Measurements from ENCODE around the gene BCL7B. TPM values are rescaled to one million over a fixed set of nuclear protein-coding genes. Genes with fewer than 3 reads are reported as not detected.
"Not testable (repeated sequence)": the region's sequence is repeated elsewhere in the genome, so short reads cannot be mapped to it uniquely, and the experiment has no call there.

BCL7B gene
- total RNA-seq, 4 donors from 2014 or later: 107 to 131 (median 109) TPM

GRCh38 chr7:73526896-73527821, 30.3 kb downstream of the BCL7B start:
- 75% methylated on average over 8 of the region's 8 CpGs for WGBS

DNA sequence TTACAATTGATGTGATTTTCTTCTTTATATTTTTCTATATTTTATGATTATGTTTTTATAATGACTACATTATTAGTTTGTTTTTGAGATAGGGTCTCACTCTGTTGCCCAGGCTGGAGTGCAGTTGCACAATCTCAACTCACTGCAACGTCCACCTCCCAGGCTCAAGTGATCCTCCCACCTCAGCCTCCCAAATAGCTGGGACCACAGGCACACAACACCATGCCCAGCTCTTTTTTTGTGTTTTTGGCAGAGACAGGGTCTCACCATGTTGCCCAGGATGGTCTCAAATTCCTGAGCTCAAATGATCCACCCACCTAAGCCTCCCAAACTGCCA, 31.4 kb downstream of the BCL7B start:
- DNase-seq (ENCODE audit: extremely low spot score); H3K27me3 ChIP-seq; H3K4me3 ChIP-seq; H3K9me3 ChIP-seq; H3K36me3 ChIP-seq; intact Hi-C loops (cut with DNase I); H3K27ac ChIP-seq (replicated peaks in 1 of 4): not testable (repeated sequence)
- peaks cover 4 to 10% (median 8%) of the 10 kb centered on the region in 4 donors for H3K4me1 ChIP-seq
- WGBS: 81% methylated on average over 1 of the region's 1 CpG

More at GRCh38 chr7:73526896-73527821, 30.3 kb downstream of the BCL7B start:
- no peaks in the 10 kb centered on the region for H3K9me3 ChIP-seq
- H3K27me3 ChIP-seq: no peaks in the 10 kb centered on the region
- H3K4me3 ChIP-seq: no peak overlapping the region
- no peaks in the 10 kb centered on the region for H3K36me3 ChIP-seq
- TF ChIP-seq EP300 (IDR thresholded peaks at IDR 0.05) (no peak), CTCF (IDR thresholded peaks at IDR 0.05) (no peak), POLR2A (IDR thresholded peaks at IDR 0.05; ENCODE audit: low read depth) (no peak), POLR2AphosphoS5 (IDR thresholded peaks at IDR 0.05) (no peak)
- intact Hi-C loops (cut with DNase I): no loop called here
- H3K4me1 ChIP-seq: peaks cover 4 to 9% (median 8%) of the 10 kb centered on the region in 4 donors
- DNase-seq (ENCODE audit: extremely low spot score): no peak
- no peak overlapping the region for H3K27ac ChIP-seq (replicated peaks in 1 of 4)

DNA sequence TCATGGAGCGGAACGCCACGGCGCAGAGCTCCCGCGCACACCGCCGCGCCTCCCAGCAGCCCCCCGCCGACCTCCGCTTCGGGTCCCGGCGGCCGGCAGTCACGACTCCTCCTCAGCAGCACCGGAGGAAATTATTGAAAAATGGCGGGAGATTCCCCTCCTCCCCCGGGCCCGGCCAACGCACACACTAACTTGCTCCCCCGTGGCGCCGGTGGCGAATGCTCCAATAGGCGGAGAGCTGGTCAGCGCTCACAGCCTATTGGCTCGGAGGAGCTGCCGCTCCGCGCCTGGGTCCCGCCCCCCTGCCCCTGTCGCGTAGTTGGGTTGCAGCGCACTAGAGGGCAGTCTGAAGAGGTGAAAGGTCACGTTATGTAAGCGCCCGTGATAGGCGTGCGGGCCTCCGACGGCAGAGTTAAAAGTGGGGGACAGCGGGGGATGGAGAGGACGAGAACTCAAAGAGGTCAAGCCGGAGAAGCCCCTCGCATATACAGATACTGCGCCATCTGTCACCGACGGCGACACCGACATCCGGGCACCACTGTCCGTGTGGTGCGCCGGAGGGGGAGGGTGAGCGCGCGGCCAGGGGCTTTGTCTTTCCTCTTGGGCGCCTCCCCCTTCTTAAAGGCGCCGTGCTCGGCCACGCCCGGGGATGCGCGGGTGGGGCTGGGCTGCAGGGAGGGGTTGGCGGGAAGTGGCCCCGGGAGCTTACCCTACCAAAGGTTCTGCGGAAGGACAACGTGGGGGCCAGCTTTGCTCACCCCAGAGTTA, 35.2 kb downstream of the BCL7B start, which contains the start of gene BAZ1B:
TSS of gene BAZ1B (minus strand) at position 189 of the 768 bp plus-strand sequence. CDS start 360 bp downstream, outside the sequence.
- intact Hi-C loops (cut with DNase I): loop anchor here (5.0 kb wide), 1 partner anchor 35 kb away; the partner anchor contains the start of gene BCL7B
- DNase-seq (ENCODE audit: extremely low spot score): peak; percentile 99
- H3K27me3 ChIP-seq: no peaks in the 10 kb centered on the region
- H3K36me3 ChIP-seq: peaks cover 0 to 2% (median under 1%) of the 10 kb centered on the region in 4 donors
- peaks cover 29 to 47% (median 46%) of the 10 kb centered on the region in 4 donors for H3K4me1 ChIP-seq
- H3K4me3 ChIP-seq: peak within 1 kb of the TSS; percentile 71 to 95 (median 90)
- peak within 1 kb of the TSS; percentile 88 to 96 (median 94) for H3K27ac ChIP-seq (replicated peaks in 1 of 4)
- 1% methylated on average over 16 of the region's 71 CpGs for WGBS
- H3K9me3 ChIP-seq: no peaks in the 10 kb centered on the region
- no peak for TF ChIP-seq EP300 (IDR thresholded peaks at IDR 0.05)
- peak in 1 of 3 experiments; percentile 10 for TF ChIP-seq CTCF (IDR thresholded peaks at IDR 0.05)
- TF ChIP-seq POLR2A (IDR thresholded peaks at IDR 0.05; ENCODE audit: low read depth): no peak
- peak; percentile 76 to 82 for TF ChIP-seq POLR2AphosphoS5 (IDR thresholded peaks at IDR 0.05)

- TF ChIP-seq POLR2A (IDR thresholded peaks at IDR 0.05; ENCODE audit: low read depth) (no peak), EP300 (IDR thresholded peaks at IDR 0.05) (no peak)
- intact Hi-C loops (cut with DNase I): loop anchor here (2.0 to 5.0 kb wide), 2 partner anchors 36 to 57 kb away; partner anchors contain the start of genes BCL7B and TBL2
- Histone ChIP-seq H3K4me3 (peak overlapping the region; percentile 71 to 95 (median 90)), H3K36me3 (peaks cover 0 to 8% (median 3%) of the 10 kb centered on the region in 4 donors), H3K4me1 (peaks cover 35 to 53% (median 52%) of the 10 kb centered on the region in 4 donors), H3K9me3 (no peaks in the 10 kb centered on the region), H3K27me3 (no peaks in the 10 kb centered on the region), H3K27ac (replicated peaks in 1 of 4) (peak overlapping the region; percentile 88 to 96 (median 94))
- no CpG with 5 or more reads among the region's 62 CpGs for WGBS
- DNase-seq (ENCODE audit: extremely low spot score): peak; percentile 93
Measured at GRCh38 chr7:73521636-73522104, 35.8 kb downstream of the BCL7B start.

DNA sequence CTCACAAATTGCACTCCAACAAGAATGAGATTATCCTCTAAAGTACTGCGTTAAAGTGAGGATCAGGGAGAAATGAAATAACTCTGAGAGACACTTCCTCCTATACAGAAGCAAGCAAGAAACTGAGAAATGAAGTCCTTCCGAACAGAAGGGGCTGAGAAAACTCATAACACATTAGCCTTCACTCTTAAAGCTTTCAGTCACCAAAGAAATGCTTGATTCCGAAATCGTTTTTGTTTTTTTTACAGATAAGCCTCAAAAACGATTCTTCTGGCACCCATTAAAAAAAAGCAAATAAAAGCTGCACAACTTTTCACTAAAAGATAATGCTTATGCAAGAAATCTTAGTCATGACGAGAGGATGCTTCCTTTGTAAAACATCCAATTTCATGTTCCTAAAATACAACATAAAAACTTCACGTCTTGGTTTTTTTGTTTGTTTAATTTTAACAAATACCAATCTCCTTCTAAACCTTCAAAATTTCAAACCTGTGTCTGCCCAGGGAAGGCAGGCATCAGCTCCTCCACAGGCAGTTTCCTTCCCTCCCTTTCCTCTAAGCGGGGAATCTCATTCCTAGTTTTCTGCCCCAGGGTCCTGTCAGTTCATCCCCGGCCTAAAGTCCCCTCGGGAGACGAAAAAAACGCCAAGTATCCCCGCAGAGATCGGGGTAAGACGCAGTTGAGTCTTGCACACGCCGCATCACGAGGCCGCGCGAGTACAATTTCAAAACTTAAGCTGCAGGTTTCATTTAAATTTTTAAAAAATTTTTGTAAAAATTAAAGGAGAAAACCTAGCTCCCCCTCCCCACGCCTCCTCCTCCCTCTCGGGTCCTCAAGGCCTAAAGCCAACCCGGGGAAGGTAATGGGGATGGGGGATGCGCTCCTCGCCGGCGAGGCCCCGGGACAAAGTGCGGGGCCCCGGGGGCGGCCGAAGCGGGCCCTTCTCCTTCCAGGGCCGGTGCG, 36.5 kb downstream of the BCL7B start:
- peak overlapping the region; percentile 71 to 95 (median 90) for H3K4me3 ChIP-seq
- H3K27ac ChIP-seq (replicated peaks in 1 of 4): peak overlapping the region; percentile 88 to 96 (median 94)
- H3K4me1 ChIP-seq: peaks cover 35 to 59% (median 57%) of the 10 kb centered on the region in 4 donors
- DNase-seq (ENCODE audit: extremely low spot score): no peak
- TF ChIP-seq POLR2A (IDR thresholded peaks at IDR 0.05; ENCODE audit: low read depth) (no peak), POLR2AphosphoS5 (IDR thresholded peaks at IDR 0.05) (no peak), EP300 (IDR thresholded peaks at IDR 0.05) (no peak), CTCF (IDR thresholded peaks at IDR 0.05) (no peak)
- no peaks in the 10 kb centered on the region for H3K9me3 ChIP-seq
- no peaks in the 10 kb centered on the region for H3K27me3 ChIP-seq
- intact Hi-C loops (cut with DNase I): loop anchor here (2.0 to 5.0 kb wide), 2 partner anchors 36 to 58 kb away; partner anchors contain the start of genes BCL7B and TBL2
- 1% methylated on average over 26 of the region's 36 CpGs for WGBS
- peaks cover 0 to 15% (median 10%) of the 10 kb centered on the region in 4 donors for H3K36me3 ChIP-seq
